IPS-18c (cell line): Measurements from ENCODE around the gene ACSF2.
A peak's percentile ranks its signal among the peaks of the same experiment; 100 is the strongest.

Source experiments
- H3K4me3 ChIP-seq: 2 replicates; pipeline ENCODE4 v1.7.0; 2013; ENCODE audit warnings: low read depth, mild to moderate bottlenecking, low read length, moderate library complexity; ENCODE audit not compliant: insufficient read depth
- H3K9me3 ChIP-seq: one replicate; pipeline ENCODE4 v1.6.1; 2013; ENCODE audit warnings: mild to moderate bottlenecking, low read length, moderate library complexity; ENCODE audit not compliant: control insufficient read depth, insufficient read depth

The ACSF2 gene

DNA sequence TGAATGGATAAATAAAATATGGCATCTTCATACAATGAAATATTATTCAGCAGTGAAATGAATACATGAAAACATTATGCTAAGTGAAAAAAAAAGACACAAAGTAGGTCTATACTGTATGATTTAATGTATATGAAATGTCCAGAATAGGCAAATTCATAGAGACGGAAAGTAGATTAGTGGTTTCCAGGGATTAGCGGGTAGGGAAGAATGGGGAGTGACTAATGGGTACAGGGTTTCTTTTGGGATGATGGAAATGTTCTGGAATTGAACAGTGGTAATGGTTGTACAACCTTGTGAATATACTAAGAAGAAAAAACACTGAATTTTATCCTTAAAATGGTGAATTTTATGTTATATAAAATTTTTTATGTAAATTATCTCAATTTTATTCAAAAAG lies 73.7 kb downstream of the ACSF2 start:
- Histone ChIP-seq H3K4me3 (no peak overlapping the region), H3K9me3 (no peaks in the 10 kb centered on the region)

DNA sequence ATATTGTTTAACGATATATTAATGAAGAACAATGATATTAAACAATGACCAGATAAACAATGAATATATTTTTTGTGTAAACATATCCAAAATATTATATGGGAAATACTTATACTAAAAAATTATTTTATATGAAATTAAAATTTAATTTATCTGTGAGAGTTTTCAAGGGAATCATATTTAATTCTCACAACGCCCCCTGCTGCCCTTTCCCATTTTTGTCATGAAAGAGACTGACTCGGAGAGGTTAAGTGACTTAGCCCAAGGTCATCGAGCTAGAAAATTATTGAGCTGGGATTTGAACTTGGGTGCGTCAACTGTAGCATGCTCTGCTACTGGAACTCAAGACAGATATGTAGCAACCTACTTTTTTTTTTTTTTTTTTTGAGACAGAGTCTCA lies 75.0 kb downstream of the ACSF2 start:
- no peaks in the 10 kb centered on the region for H3K9me3 ChIP-seq
- H3K4me3 ChIP-seq, result no peak overlapping the region

DNA sequence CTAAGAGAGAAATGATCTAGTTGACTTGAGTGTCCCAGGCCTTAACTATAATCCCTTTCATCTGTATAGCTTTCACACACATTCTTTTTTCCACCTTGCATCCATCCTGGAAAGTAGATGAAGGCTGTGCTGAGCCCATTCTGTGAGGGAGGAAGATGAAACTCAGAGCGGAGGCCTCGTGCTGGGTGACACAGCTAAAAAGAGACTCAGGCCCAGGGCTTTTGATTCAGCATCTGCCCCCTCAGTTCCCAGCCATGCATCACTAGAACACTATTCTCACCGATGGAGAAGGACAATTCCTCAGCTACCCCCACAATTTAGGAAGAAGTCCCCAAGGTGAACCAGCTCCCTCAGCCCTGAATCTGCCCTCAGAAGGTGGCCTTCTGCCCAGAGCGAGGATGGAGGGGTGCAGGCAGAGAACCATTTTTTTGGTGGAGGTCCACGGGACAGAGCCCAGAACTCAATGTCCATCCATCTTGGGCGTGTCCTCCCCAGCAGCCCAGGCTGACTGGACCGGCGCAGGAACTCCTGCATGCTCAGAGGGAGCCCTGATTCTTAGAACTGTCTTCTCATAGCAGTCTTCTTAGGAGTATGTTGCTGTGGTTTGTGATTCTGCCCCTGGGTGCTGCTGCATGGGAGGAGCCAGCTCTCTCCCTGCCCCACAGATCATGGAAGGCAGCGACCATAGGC lies 76.4 kb downstream of the ACSF2 start:
- no peak overlapping the region for H3K4me3 ChIP-seq
- no peaks in the 10 kb centered on the region for H3K9me3 ChIP-seq

DNA sequence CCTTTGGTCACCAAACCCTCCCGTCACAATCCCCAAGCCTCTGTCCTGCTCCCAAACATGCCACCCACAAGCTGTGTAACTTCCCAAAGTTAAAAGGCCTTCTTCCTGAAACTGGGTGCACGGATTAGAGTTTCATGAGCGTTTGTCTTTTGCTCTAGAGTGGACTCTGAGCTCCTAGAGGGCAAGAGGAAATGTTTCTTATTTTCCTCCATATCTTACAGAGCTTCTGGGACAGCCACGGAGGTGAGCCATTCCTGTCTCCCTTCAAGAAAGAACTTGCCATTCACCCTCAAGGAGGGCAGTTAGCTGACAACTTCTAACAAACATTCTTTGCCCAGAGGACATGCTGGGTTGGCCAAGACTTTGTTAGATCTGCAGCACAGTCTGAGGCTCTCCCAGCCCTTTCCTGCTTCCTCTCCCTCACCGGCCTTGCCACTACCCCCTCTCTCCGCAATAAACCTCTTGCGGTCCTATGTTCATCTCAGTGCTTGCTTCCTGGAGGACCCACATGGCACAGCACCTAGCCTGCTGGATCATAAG lies 79.6 kb downstream of the ACSF2 start:
- Histone ChIP-seq H3K9me3 (no peaks in the 10 kb centered on the region), H3K4me3 (no peak overlapping the region)

DNA sequence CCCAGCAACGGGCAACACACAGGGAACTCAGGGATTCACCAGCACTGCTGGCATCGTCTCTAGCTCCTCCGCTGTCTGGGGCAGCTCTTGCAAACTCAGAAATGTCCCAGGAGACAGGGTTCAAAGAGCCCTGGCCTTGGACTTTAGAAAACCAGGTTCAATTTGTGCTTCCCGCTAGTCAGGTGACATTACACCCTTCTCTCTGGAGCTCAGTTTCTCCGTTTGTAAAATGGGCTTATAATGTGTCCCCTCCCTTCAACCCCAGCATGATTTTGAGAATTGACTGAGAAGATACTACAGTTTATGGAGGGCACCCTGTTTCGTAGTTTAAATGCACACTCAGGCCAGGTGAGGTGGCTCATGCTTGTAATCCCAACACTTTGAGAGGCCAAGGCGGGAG lies 80.3 kb downstream of the ACSF2 start:
- Histone ChIP-seq H3K9me3 (no peaks in the 10 kb centered on the region), H3K4me3 (no peak overlapping the region)

DNA sequence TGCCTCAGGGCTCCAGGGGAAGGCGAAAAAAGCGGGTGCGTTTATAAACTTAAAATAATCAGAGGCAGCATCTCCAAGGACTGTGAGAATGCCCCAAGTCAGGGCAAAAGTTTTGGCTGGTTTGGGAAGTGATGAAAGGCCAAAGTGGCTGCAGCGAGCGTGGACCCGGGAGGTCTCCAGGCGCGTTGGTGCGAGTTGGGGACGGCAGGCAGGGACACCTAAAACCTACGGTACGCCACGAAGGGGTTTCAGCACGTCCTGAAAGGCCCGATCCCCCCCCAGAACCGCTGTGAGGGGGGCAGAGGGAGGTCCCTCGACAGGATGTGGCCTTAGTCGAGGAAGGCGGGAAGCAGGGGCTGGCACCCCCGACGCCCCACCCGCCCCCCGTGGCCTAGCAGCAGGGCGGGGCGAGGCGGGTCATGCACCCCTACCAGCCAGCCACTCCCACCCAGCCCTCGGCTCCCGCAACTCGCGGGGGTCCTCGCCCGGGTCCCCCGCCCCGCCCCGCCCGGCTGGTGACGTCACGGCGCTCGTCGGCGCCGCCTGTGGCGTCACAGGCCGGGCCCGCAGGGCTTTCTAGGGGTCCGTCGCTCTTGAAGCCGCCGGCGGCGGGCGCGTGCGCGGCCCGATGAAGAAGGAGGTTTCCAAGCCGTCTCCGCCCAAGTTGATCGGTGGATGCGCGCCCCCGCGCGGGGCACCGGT lies 82.0 kb downstream of the ACSF2 start, which contains the start of gene MYCBPAP:
MYCBPAP (plus strand) TSS at position 569 of the 702 bp plus-strand sequence. CDS start 236 bp downstream, outside the sequence.
- Histone ChIP-seq H3K9me3 (no peaks in the 10 kb centered on the region), H3K4me3 (peak within 1 kb of the TSS; percentile 78)

DNA sequence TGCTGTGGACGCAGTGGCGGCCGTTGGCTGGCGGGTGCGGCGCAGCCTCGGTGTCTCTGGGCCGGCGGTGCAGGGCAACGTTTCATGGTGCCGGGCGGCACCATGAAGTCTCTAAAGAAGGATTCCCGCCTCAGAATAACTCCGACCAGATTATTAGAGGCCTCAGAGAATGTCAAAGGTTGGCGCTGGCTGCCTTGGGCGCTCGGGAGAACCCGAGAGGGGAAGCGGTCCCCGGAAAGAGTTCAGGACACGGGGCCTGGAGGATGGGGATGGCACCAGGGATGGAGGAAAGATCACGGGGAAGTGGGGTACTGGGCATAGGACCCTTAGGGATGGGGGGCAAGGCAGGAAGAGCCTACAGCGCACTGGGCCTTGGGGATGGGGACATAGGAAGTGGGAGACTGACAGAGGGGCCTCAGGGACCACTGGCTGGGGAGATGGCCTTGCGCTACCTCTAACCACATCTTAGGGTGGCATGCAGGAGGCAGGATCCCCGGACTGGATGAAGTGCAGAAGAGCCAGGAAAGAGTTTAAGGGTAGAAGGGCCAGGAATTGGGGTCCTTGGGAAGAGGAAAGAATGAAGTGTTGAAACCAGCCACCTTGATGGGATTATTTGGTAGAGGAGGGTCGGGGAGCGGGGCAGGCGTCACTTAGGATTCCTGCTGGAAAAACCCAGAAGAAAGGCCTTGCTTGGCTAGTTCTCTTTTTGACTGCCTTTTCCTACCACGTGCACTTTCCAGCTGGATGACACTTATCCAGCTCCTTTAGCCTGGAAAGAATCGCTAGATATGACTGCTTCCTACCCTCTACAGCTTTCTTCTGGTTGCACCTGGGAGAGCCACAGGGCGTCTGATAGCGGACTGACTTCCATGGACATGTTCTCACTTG lies 82.8 kb downstream of the ACSF2 start:
- no peaks in the 10 kb centered on the region for H3K9me3 ChIP-seq
- peak overlapping the region; percentile 78 for H3K4me3 ChIP-seq

DNA sequence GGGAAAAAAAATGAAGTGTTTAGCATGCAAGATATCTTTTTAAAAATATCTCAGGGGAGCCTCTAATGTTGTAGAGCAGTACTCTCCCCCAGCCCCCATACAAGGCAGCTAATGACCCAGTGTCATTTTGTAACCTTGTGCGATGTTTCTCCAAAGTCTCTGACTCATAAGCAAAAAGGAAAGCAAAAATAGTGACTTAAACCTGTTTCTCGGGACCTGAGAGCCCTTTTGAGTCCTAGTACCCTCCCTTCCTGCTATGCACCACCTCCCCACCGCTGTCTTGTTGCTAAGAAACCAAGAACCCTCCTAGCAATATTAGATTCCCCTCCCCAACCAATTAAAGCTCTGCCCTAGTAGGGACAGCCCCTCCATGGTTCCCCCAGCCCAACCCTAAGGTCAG lies 85.0 kb downstream of the ACSF2 start:
- Histone ChIP-seq H3K9me3 (no peaks in the 10 kb centered on the region), H3K4me3 (no peak overlapping the region)

DNA sequence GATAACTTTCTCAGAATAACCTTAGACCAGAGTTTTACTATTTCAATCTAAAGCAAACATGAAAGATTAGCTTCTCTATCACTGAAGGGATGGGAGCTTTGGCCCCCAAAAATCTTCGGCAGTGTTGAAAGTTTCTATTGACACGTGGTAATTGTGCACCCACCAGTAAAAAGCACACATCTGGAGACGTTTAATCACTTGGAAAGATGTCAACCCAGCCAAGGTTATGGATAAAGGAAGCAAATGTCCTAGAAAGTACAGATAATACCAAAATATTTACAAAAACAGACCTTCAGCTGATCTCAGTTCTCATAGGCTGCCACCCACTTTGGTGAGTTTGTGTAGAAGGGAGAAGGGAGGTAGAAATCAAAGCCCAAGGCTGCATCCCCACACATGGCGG lies 87.5 kb downstream of the ACSF2 start:
- Histone ChIP-seq H3K9me3 (no peaks in the 10 kb centered on the region), H3K4me3 (no peak overlapping the region)

DNA sequence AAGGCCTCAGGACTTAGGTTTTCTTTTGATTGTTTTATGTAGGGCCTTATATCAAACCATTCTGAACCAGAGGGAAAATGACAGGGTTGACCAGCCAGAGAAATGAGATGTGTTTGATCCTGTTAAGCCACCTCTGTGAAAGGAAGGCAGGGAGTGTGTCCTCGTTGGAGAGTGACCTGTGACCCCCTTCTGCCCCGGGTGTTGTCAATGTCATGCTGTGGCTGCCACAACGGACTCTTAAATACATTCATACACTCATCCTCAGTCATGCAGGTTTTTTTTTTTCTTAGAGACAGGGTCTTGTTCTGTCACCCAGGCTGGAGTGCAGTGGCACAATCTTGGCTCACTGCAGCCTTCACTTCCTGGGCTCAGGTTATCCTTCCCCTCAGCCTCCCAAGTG lies 88.4 kb downstream of the ACSF2 start:
- H3K9me3 ChIP-seq, result no peaks in the 10 kb centered on the region

DNA sequence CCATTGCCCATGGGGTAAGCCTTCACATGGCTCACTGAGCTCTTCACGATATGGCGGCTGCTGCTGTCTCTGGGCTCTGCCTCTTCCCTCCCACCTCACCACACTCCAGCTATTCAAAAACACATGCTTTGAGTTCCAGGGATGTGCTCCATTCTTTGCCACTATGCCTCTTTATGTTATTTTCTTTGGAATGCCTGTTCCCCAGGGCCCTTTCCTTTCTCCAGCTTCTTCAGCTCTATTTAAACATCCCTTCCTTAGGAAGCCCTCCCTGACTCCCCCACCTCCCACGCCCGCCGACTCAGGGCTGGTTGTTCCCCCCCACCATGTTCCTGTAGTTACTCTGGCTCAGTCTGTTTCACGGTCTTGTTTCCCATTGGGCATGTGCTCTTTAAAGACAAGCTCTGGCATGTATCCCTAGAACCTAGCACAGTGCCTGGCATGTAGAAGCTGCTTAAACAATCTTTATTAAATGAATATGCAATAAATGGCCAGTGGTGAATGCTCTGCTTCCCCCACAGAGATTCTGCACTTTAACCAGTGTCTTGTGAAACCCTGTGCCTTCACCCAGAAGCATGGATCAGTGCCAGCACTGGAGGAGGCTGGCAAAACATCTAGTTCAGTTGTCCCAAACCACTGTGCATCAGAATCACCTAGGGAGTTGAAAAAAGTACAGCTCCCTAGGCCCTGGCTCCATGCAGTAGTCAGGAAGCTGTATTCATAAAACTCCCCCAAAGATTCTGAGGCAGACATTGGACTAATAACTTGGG lies 89.1 kb downstream of the ACSF2 start:
- Histone ChIP-seq H3K9me3 (no peaks in the 10 kb centered on the region), H3K4me3 (no peak overlapping the region)

More for the DNA sequence above, 88.4 kb downstream of the ACSF2 start:
- H3K4me3 ChIP-seq, result no peak overlapping the region

DNA sequence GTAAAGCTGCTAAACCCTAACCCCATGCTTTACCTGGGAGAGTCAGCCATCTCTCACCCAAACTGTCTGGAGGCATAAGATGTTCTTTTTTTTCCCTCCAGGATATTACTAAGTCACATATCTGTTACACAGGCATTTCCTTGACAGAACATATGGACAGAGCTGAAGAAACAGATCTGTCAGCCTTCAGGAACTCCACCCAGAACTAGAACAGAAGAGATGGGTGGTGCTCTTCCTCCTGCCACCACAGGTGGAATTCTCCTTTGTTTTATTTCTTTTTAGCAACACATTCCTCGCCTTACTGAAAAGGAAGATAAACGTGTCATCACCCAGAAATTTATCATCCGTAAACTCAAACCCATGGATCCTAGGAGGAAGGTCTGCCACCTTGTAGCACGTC lies 91.0 kb downstream of the ACSF2 start:
- H3K9me3 ChIP-seq, result no peaks in the 10 kb centered on the region
- no peak overlapping the region for H3K4me3 ChIP-seq

DNA sequence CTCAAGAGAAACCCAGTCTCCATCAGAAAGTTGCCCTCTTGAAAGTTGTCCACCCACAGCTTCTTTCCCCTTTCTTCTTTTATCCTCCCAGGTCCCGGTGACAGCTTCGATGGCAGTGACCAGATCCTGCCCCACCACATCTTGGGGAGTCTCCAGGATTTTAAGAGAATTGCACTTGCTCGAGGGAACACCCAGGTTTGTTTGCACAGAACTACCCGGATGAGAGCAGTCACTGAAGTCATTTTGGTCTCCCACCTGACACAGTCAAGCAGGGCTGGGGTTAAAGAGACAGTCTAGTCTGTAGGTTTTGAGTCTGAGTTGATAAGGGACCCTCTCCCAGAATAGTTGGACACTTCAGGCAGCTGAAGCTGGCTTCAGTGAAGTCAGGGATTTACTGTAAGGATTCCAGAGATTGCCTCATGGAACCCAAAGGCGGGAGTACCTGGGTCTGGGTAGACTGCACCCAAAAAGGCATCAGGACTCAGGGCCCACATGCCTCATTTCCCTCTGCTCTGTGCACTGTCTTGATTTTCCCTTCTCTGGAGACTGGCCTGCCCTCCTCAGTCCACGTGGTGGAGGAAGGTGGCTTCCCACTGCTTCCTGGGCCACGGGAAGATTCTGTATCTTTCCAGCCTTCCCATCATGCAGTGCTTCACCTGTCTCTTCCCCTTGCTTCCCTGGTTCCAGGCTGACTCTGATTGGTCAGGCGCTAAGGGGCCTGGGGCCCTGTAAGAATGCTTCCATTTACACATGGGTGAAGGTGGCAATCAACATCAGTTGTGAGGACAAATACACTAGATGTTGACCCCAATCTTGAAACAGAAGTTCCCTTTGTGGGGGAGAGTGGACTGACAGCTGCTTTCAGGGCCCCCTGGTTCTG lies 91.7 kb downstream of the ACSF2 start:
- Histone ChIP-seq H3K4me3 (no peak overlapping the region), H3K9me3 (no peaks in the 10 kb centered on the region)

DNA sequence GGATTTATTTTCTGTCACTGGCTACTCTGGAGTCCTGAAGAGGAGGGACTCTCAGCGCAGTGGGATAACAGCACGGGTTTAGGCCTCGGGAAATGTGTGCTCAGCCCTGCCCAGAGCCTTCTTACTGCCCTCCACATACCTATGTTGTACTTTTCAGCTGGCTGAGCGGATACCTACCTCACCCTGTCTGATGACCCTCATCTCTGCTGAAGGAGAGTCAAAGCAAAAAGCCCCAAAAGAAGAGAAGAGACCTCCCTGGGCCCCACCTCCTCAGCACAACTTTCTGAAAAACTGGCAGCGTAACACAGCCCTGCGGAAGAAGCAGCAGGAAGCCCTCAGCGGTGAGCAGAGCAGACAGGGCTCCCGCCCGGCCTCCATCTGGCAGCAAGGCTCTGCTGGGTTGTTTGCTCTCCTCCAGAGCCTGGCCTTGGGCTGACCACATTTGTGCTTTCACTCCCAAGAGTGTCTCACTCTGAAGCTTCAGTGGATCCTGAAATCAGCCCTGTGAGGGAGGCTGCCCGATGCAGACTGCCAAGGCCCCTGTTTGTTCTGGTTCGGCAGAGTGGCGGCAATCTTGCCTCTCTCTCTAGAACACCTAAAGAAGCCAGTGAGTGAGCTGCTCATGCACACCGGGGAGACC lies 92.5 kb downstream of the ACSF2 start:
- Histone ChIP-seq H3K9me3 (no peaks in the 10 kb centered on the region), H3K4me3 (no peak overlapping the region)

DNA sequence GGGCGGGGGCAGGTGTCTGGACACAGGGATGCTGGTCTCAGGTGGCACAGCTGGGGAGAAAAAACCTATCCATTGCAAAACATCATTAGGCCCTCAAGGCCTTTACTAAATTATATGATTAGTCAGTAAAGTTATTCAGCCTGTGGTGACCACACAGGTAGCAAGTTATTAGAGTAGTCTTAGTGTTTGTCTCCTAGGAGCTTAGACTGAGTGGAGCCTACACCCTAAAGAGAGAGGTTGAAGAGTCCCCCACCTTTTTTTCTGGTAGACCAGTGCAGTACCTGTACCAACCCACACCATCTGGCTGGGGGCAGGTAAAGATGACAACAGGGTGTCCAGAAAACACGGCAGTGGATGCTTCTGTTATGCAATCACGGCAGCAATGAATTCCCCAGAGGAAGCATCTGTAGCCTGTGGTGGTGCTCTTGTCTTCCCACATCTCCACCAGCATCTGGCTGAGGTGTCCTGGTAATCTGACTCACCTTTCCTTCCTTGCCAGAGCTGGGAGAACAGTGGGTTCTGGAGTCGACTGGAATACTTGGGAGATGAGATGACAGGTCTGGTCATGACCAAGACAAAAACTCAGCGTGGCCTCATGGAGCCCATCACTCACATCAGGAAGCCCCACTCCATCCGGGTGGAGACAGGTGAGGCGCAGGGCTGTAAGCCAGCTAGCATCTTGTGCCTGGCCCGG lies 93.3 kb downstream of the ACSF2 start:
- no peak overlapping the region for H3K4me3 ChIP-seq
- H3K9me3 ChIP-seq, result no peaks in the 10 kb centered on the region
